ENCODE data around the gene ADGRG1.

GRCh38 chr16:57591870-57592485 lies 36.5 kb upstream of the ADGRG1 start:
- TF ChIP-seq POLR2AphosphoS5 (IDR thresholded peaks at IDR 0.05; ENCODE audit: borderline replicate concordance, low read depth, low read length) (no peak), EZH2 (IDR thresholded peaks at IDR 0.05) (no peak)
